Fibroblast of lung (primary cell): ENCODE measurements around the gene MPHOSPH6. TPM values are rescaled to one million over a fixed set of nuclear protein-coding genes. Genes with fewer than 3 reads are reported as not detected.

ENCODE experiments used
- DNase-seq, 2 donors: peaks; one replicate each; pipeline versions ENCODE4 v3.0.0 to v3.0.0-alpha.2; 2010; ENCODE audit warnings: low read depth in 2 of 2
- H2AFZ ChIP-seq: 2 replicates; pipeline ENCODE4 v1.5.1; 2012; ENCODE audit warnings: low read length, control low read depth, inconsistent platforms
- H3K27ac ChIP-seq: 2 replicates; pipeline ENCODE4 v1.5.1; 2011; ENCODE audit warnings: low read length, control low read depth; ENCODE audit not compliant: insufficient read depth
- H3K27me3 ChIP-seq: 2 replicates; pipeline ENCODE4 v1.5.1; 2011; ENCODE audit warnings: mild to moderate bottlenecking, low read length; ENCODE audit not compliant: control insufficient read depth, insufficient read depth
- H3K36me3 ChIP-seq: 2 replicates; pipeline ENCODE4 v1.5.1; 2011; ENCODE audit warnings: low read length; ENCODE audit not compliant: control insufficient read depth, insufficient read depth
- H3K4me1 ChIP-seq: 2 replicates; pipeline ENCODE4 v1.5.1; 2011; ENCODE audit warnings: low read length; ENCODE audit not compliant: control insufficient read depth, insufficient read depth; ENCODE audit errors: extremely low read depth
- H3K4me2 ChIP-seq: 2 replicates; pipeline ENCODE4 v1.5.1; 2011; ENCODE audit warnings: low read length, control low read depth; ENCODE audit not compliant: insufficient read depth; ENCODE audit errors: extremely low read depth
- H3K4me3 ChIP-seq, 4 experiments: fragments of 200-600 bp in 1 of 4; sonication (generic) in 1 of 4; replicated peaks in 1 of 4; 2 replicates each; pipeline ENCODE4 v1.5.1; 2011 to 2016; ENCODE audit warnings: low read length in 4 of 4, low read depth in 3 of 4, mild to moderate bottlenecking in 3 of 4, control low read depth in 2 of 4, inconsistent platforms in 1 of 4, mixed read lengths in 1 of 4; ENCODE audit not compliant: insufficient read depth in 1 of 4; ENCODE audit errors: control extremely low read depth in 1 of 4
- H3K79me2 ChIP-seq: 2 replicates; pipeline ENCODE4 v1.5.1; 2012; ENCODE audit warnings: mild to moderate bottlenecking, low read length, inconsistent platforms; ENCODE audit not compliant: control insufficient read depth, insufficient read depth
- H3K9ac ChIP-seq: 2 replicates; pipeline ENCODE4 v1.5.1; 2011; ENCODE audit warnings: mild to moderate bottlenecking, low read length, control low read depth; ENCODE audit not compliant: insufficient read depth
- H3K9me3 ChIP-seq: 2 replicates; pipeline ENCODE4 v1.5.1; 2012; ENCODE audit warnings: low read depth, low read length; ENCODE audit not compliant: control insufficient read depth, insufficient read depth
- H4K20me1 ChIP-seq: 2 replicates; pipeline ENCODE4 v1.5.1; 2011; ENCODE audit warnings: low read length; ENCODE audit not compliant: control insufficient read depth, insufficient read depth; ENCODE audit errors: extremely low read depth
- EZH2 ChIP-seq: IDR thresholded peaks from 2 replicates; pipeline ENCODE4 v1.5.1; 2012; ENCODE audit warnings: low read length, control low read depth, mild to moderate bottlenecking; ENCODE audit errors: missing control alignments
- polyA plus RNA-seq, 2 donors: library from polyadenylated mRNA; depleted of rRNA in 1 of 2; stranded (reverse) in 1 of 2; unstranded in 1 of 2; fragments of >200 nt; gene quantifications; 2 replicates each; pipeline ENCODE4 v1.2.1, GENCODE V29; 2011 to 2012; ENCODE audit warnings: missing spikeins in 1 of 2
- total RNA-seq: library from RNA; depleted of rRNA; stranded (reverse); fragments of >200 nt; gene quantifications from 2 replicates; pipeline ENCODE4 v1.2.1, GENCODE V29; 2014
- TF ChIP-seq, protein P1 (sequence below), 2 donors: IDR thresholded peaks in 1 of 2; conservative IDR thresholded peaks in 1 of 2; 1 replicate in 1 of 2; 2 replicates in 1 of 2; pipeline ENCODE4 v1.5.1; 2011 to 2012; ENCODE audit warnings: low read length in 2 of 2, control low read depth in 1 of 2, inconsistent platforms in 1 of 2, low read depth in 1 of 2, mild to moderate bottlenecking in 1 of 2

MPHOSPH6 gene
- total and polyA plus RNA-seq, 2 donors (not counting 1 experiment from before 2014, with no cell fraction given) = 30.4 to 36.5 TPM

DNA sequence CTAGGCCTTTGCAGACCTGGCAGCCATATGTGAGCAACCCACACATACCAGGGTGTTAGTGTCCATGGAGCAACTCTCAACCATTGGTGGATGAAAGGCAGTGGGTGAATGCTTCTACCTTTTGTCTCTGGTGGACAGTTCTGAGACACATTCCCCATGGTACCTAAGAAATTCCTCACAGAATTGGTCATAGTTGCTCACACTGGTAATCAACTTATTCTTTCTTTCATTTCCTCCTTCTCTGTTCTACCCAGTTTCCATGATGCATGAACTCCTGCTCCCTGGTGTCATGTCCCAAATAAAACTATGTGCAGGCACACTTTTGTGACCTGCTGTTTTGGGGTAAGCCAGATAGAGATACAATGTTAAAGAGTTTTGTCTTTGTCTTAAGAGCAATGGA, 33.2 kb upstream of the MPHOSPH6 start:
- Histone ChIP-seq H3K4me3 (no peak overlapping the region), H3K4me2 (no peak overlapping the region), H3K79me2 (no peaks in the 10 kb centered on the region), H3K27me3 (no peaks in the 10 kb centered on the region), H3K9me3 (no peaks in the 10 kb centered on the region), H3K27ac (no peak overlapping the region), H4K20me1 (no peaks in the 10 kb centered on the region), H3K36me3 (no peaks in the 10 kb centered on the region), H3K4me1 (no peaks in the 10 kb centered on the region), H3K9ac (no peak overlapping the region), H2AFZ (no peak overlapping the region)
- no peak for DNase-seq
- TF ChIP-seq, protein P1, sequence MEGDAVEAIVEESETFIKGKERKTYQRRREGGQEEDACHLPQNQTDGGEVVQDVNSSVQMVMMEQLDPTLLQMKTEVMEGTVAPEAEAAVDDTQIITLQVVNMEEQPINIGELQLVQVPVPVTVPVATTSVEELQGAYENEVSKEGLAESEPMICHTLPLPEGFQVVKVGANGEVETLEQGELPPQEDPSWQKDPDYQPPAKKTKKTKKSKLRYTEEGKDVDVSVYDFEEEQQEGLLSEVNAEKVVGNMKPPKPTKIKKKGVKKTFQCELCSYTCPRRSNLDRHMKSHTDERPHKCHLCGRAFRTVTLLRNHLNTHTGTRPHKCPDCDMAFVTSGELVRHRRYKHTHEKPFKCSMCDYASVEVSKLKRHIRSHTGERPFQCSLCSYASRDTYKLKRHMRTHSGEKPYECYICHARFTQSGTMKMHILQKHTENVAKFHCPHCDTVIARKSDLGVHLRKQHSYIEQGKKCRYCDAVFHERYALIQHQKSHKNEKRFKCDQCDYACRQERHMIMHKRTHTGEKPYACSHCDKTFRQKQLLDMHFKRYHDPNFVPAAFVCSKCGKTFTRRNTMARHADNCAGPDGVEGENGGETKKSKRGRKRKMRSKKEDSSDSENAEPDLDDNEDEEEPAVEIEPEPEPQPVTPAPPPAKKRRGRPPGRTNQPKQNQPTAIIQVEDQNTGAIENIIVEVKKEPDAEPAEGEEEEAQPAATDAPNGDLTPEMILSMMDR (conservative IDR thresholded peaks at IDR 0.05 in 1 of 2, IDR thresholded peaks at IDR 0.05 in 1 of 2; ENCODE audit: low read depth in 1 of 2, low read length in 2 of 2) = no peak
- no peak for TF ChIP-seq EZH2

DNA sequence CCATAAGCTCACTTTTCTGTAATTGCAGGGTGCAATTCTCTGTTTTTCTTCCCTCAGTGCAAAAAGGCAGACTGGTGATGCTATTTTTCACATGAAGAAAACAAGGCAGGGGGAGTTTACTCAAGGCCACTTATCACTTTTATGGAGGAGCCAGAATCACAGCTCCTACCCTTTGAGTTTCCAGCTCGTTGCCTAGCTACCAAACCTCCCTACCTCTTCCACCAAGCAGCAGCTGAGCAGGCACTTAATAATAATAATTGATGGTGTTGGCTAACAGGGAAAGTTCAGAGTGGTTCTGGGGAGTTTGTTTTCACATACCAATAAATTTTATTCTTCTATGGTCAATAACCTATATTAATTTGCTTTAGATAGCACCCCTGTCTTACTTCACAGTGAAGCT, 31.9 kb upstream of the MPHOSPH6 start:
- no peak for DNase-seq
- Histone ChIP-seq H3K27ac (no peak overlapping the region), H4K20me1 (no peaks in the 10 kb centered on the region), H3K4me1 (no peaks in the 10 kb centered on the region), H3K9me3 (no peaks in the 10 kb centered on the region), H3K79me2 (no peaks in the 10 kb centered on the region), H3K4me3 (no peak overlapping the region), H3K27me3 (no peaks in the 10 kb centered on the region), H2AFZ (no peak overlapping the region), H3K36me3 (no peaks in the 10 kb centered on the region), H3K9ac (no peak overlapping the region), H3K4me2 (no peak overlapping the region)
- TF ChIP-seq, protein P1 (conservative IDR thresholded peaks at IDR 0.05 in 1 of 2, IDR thresholded peaks at IDR 0.05 in 1 of 2; ENCODE audit: low read depth in 1 of 2, low read length in 2 of 2) = no peak
- TF ChIP-seq EZH2 = no peak

DNA sequence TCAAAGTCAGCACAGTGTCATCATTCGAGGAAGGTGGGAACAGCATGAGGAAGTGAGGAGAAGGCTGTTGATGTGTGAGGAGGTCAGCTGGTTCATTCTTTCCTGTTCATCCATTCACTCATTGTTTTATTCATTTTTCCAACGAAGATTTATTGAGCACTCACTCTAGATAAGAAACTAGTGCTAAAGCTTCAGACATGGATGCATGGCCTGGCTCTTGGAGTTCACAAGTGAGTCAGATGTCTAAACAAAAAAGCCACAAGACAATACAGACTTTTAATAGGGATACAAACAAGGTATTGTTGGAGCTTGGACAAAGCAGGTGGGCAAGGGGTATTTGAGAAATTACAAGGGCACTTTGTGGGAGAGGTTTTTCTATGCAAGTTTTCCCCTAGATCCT, 31.3 kb upstream of the MPHOSPH6 start:
- no peak for TF ChIP-seq EZH2
- TF ChIP-seq, protein P1 (conservative IDR thresholded peaks at IDR 0.05 in 1 of 2, IDR thresholded peaks at IDR 0.05 in 1 of 2; ENCODE audit: low read depth in 1 of 2, low read length in 2 of 2) = no peak
- H2AFZ ChIP-seq = no peak overlapping the region
- no peak overlapping the region for H3K27ac ChIP-seq
- no peak for DNase-seq
- no peak overlapping the region for H3K4me3 ChIP-seq
- no peaks in the 10 kb centered on the region for H3K27me3 ChIP-seq
- H3K4me2 ChIP-seq = no peak overlapping the region
- no peak overlapping the region for H3K9ac ChIP-seq
- no peaks in the 10 kb centered on the region for H3K36me3 ChIP-seq
- H3K9me3 ChIP-seq = no peaks in the 10 kb centered on the region
- no peaks in the 10 kb centered on the region for H3K4me1 ChIP-seq
- H4K20me1 ChIP-seq = no peaks in the 10 kb centered on the region
- H3K79me2 ChIP-seq = no peaks in the 10 kb centered on the region
